H4 (cell line): ENCODE measurements around the gene KIF1C. TPM values are rescaled to one million over a fixed set of nuclear protein-coding genes. Genes with fewer than 3 reads are reported as not detected.
"Not testable (repeated sequence)": the region's sequence is repeated elsewhere in the genome, so short reads cannot be mapped to it uniquely, and the experiment has no call there.

Experiments used
- DNase-seq: peaks from one replicate; pipeline ENCODE4 v3.0.0-alpha.2; 2015; ENCODE audit warnings: low spot score
- total RNA-seq: library from RNA; depleted of rRNA; stranded (reverse); fragments of >200 nt; shearing (Covaris generic); gene quantifications from 2 replicates; pipeline ENCODE4 v1.2.3, GENCODE V29; 2014; rRNA removed

Gene KIF1C
- total RNA-seq, 1 experiment from 2014 or later: 13.0 TPM

- DNase-seq: no peak
Measured at GRCh38 chr17:5044630-5045029, 46.9 kb downstream of the KIF1C start.

- no peak for DNase-seq
Measured at GRCh38 chr17:5045496-5045895, 47.7 kb downstream of the KIF1C start.

GRCh38 chr17:5047446-5047845, 49.7 kb downstream of the KIF1C start:
- no peak for DNase-seq

- DNase-seq: no peak
Measured at GRCh38 chr17:5049314-5049841, 51.6 kb downstream of the KIF1C start.

- DNase-seq: no peak
Measured at GRCh38 chr17:5050278-5050677, 52.5 kb downstream of the KIF1C start.

GRCh38 chr17:5055543-5055942, 57.8 kb downstream of the KIF1C start:
- DNase-seq: no peak

GRCh38 chr17:5065227-5065744, 67.5 kb downstream of the KIF1C start:
- no peak for DNase-seq

GRCh38 chr17:5068236-5068635, 70.5 kb downstream of the KIF1C start:
- no peak for DNase-seq

GRCh38 chr17:5069724-5070123, 72.0 kb downstream of the KIF1C start:
- DNase-seq: no peak

- DNase-seq: not testable (repeated sequence)
Measured at GRCh38 chr17:5075472-5075871, 77.7 kb downstream of the KIF1C start.

- not testable (repeated sequence) for DNase-seq
Measured at GRCh38 chr17:5077275-5077674, 79.5 kb downstream of the KIF1C start.

GRCh38 chr17:5077781-5078105, 80.0 kb downstream of the KIF1C start:
- no peak for DNase-seq

Other genes starting within 250 kb of the KIF1C start
- gene TM4SF5, start 226.1 kb upstream of the KIF1C start, total RNA-seq: not detected in 2 replicates
- gene VMO1, start 211.6 kb upstream of the KIF1C start, total RNA-seq: not detected in 2 replicates
- not detected in 2 replicates for gene GLTPD2, start 209.0 kb upstream of the KIF1C start, total RNA-seq
- gene PSMB6, start 201.8 kb upstream of the KIF1C start, total RNA-seq: 186 and 232 TPM in 2 replicates
- gene PLD2, start 190.8 kb upstream of the KIF1C start, total RNA-seq: 5.0 and 11.7 TPM in 2 replicates
- gene MINK1, start 164.6 kb upstream of the KIF1C start, total RNA-seq: 7.4 and 8.4 TPM in 2 replicates
- gene C17orf107, start 98.4 kb upstream of the KIF1C start, total RNA-seq: 0.08 TPM in 1 of 2 replicates, not detected in the other
- gene CHRNE, start 94.9 kb upstream of the KIF1C start, total RNA-seq: 0.04 and 0.14 TPM in 2 replicates
- gene GP1BA, start 65.7 kb upstream of the KIF1C start, total RNA-seq: not detected in 2 replicates
- gene SLC25A11, start 57.9 kb upstream of the KIF1C start, total RNA-seq: 64.1 and 70.8 TPM in 2 replicates
- gene RNF167, start 57.7 kb upstream of the KIF1C start, total RNA-seq: 15.1 and 17.3 TPM in 2 replicates
- gene PFN1, start 49.4 kb upstream of the KIF1C start, total RNA-seq: 738 and 894 TPM in 2 replicates
- 1.7 and 4.7 TPM in 2 replicates for gene ENO3, start 46.8 kb upstream of the KIF1C start, total RNA-seq
- 24.0 and 32.2 TPM in 2 replicates for gene SPAG7, start 30.1 kb upstream of the KIF1C start, total RNA-seq
- gene CAMTA2, start 10.3 kb upstream of the KIF1C start, total RNA-seq: 0.90 and 0.97 TPM in 2 replicates
- 0.23 and 0.39 TPM in 2 replicates for gene INCA1, start 428 bp upstream of the KIF1C start, total RNA-seq
- not detected in 2 replicates for gene SLC52A1, start 37.5 kb downstream of the KIF1C start, total RNA-seq
- gene ZFP3, start 80.5 kb downstream of the KIF1C start, total RNA-seq: 0.04 and 0.14 TPM in 2 replicates
- gene ZNF232, start 113.9 kb downstream of the KIF1C start, total RNA-seq: 5.0 and 8.5 TPM in 2 replicates
- gene USP6, start 118.1 kb downstream of the KIF1C start, total RNA-seq: 0.02 TPM in 1 of 2 replicates, not detected in the other
- gene ZNF594, start 193.9 kb downstream of the KIF1C start, total RNA-seq: 4.6 and 6.3 TPM in 2 replicates
- not detected in 2 replicates for gene SCIMP, start 236.9 kb downstream of the KIF1C start, total RNA-seq